ENCODE results near the gene CDK19. TPM values are rescaled to one million over a fixed set of nuclear protein-coding genes. Genes with fewer than 3 reads are reported as not detected.

Gene CDK19
- polyA plus RNA-seq, 1 donor (not counting 4 experiments of a cell fraction or from before 2014, with no cell fraction given): 6.4 TPM

GRCh38 chr6:110596354-110596753 is 218.9 kb downstream of the CDK19 start:
- no peaks in the 10 kb centered on the region for H3K79me2 ChIP-seq (ENCODE audit: control insufficient read depth, insufficient read depth, low read length)
- H3K9me1 ChIP-seq (ENCODE audit: control insufficient read depth, extremely low read depth, insufficient read depth, low read length): no peaks in the 10 kb centered on the region
- H3K4me2 ChIP-seq (ENCODE audit: control insufficient read depth, extremely low read depth, insufficient read depth, low read depth, low read length): no peak overlapping the region
- H3K9me3 ChIP-seq (ENCODE audit: control insufficient read depth, low read depth, low read length): no peaks in the 10 kb centered on the region
- FAIRE-seq (no peak), DNase-seq (ENCODE audit: low read depth, low spot score) (no peak)
- TF ChIP-seq EZH2 (IDR thresholded peaks at IDR 0.05; ENCODE audit: low read length): no peak
- no peak for TF ChIP-seq CTCF (optimal IDR thresholded peaks at IDR 0.05 in 1 of 3, IDR thresholded peaks at IDR 0.05 in 1 of 3, conservative IDR thresholded peaks at IDR 0.05 in 1 of 3; ENCODE audit: extremely low read depth in 1 of 3, insufficient read depth in 2 of 3, low read length in 3 of 3)
- dilution Hi-C loops (cut with MboI; ENCODE audit: extremely low pct_ligation_motif_present, low sequenced_read_pairs): no loop called here
- no peaks in the 10 kb centered on the region for H3K27me3 ChIP-seq (ENCODE audit: control insufficient read depth, extremely low read depth, insufficient read depth, low read length)
- no peaks in the 10 kb centered on the region for H3K4me1 ChIP-seq (ENCODE audit: control insufficient read depth, extremely low read depth, insufficient read depth, low read length)
- H3K36me3 ChIP-seq (ENCODE audit: control insufficient read depth in 2 of 2, extremely low read depth in 1 of 2, insufficient read depth in 2 of 2, low read length in 2 of 2): no peaks in the 10 kb centered on the region
- no peaks in the 10 kb centered on the region for H4K20me1 ChIP-seq (ENCODE audit: control insufficient read depth, extremely low read depth, insufficient read depth, low read length)
- no peak overlapping the region for H3K9ac ChIP-seq (ENCODE audit: control insufficient read depth, extremely low read depth, insufficient read depth, low read length)
- H3K27ac ChIP-seq (ENCODE audit: control insufficient read depth, insufficient read depth, low read length): no peak overlapping the region
- no peak overlapping the region for H2AFZ ChIP-seq (ENCODE audit: control insufficient read depth, low read length)
- H3K4me3 ChIP-seq (ENCODE audit: control insufficient read depth in 2 of 3, extremely low read depth in 1 of 3, insufficient read depth in 2 of 3, low read depth in 1 of 3, low read length in 3 of 3): no peak overlapping the region

- dilution Hi-C loops (cut with MboI; ENCODE audit: extremely low pct_ligation_motif_present, low sequenced_read_pairs): no loop called here
- no peaks in the 10 kb centered on the region for H3K9me1 ChIP-seq (ENCODE audit: control insufficient read depth, extremely low read depth, insufficient read depth, low read length)
- H3K79me2 ChIP-seq (ENCODE audit: control insufficient read depth, insufficient read depth, low read length): no peaks in the 10 kb centered on the region
- H3K9me3 ChIP-seq (ENCODE audit: control insufficient read depth, low read depth, low read length): no peaks in the 10 kb centered on the region
- no peaks in the 10 kb centered on the region for H3K27me3 ChIP-seq (ENCODE audit: control insufficient read depth, extremely low read depth, insufficient read depth, low read length)
- no peaks in the 10 kb centered on the region for H3K36me3 ChIP-seq (ENCODE audit: control insufficient read depth in 2 of 2, extremely low read depth in 1 of 2, insufficient read depth in 2 of 2, low read length in 2 of 2)
- FAIRE-seq (peak; percentile 29), DNase-seq (ENCODE audit: low read depth, low spot score) (no peak)
- no peak overlapping the region for H2AFZ ChIP-seq (ENCODE audit: control insufficient read depth, low read length)
- no peak for TF ChIP-seq CTCF (optimal IDR thresholded peaks at IDR 0.05 in 1 of 3, IDR thresholded peaks at IDR 0.05 in 1 of 3, conservative IDR thresholded peaks at IDR 0.05 in 1 of 3; ENCODE audit: extremely low read depth in 1 of 3, insufficient read depth in 2 of 3, low read length in 3 of 3)
- no peak for TF ChIP-seq EZH2 (IDR thresholded peaks at IDR 0.05; ENCODE audit: low read length)
- H3K4me1 ChIP-seq (ENCODE audit: control insufficient read depth, extremely low read depth, insufficient read depth, low read length): no peaks in the 10 kb centered on the region
- H3K4me3 ChIP-seq (ENCODE audit: control insufficient read depth in 2 of 3, extremely low read depth in 1 of 3, insufficient read depth in 2 of 3, low read depth in 1 of 3, low read length in 3 of 3): no peak overlapping the region
- H3K9ac ChIP-seq (ENCODE audit: control insufficient read depth, extremely low read depth, insufficient read depth, low read length): no peak overlapping the region
- no peaks in the 10 kb centered on the region for H4K20me1 ChIP-seq (ENCODE audit: control insufficient read depth, extremely low read depth, insufficient read depth, low read length)
- H3K27ac ChIP-seq (ENCODE audit: control insufficient read depth, insufficient read depth, low read length): no peak overlapping the region
- no peak overlapping the region for H3K4me2 ChIP-seq (ENCODE audit: control insufficient read depth, extremely low read depth, insufficient read depth, low read depth, low read length)
Observed at GRCh38 chr6:110595112-110595511, 220.2 kb downstream of the CDK19 start.
